ENCODE measurements around the gene VCP.

The VCP gene

DNA sequence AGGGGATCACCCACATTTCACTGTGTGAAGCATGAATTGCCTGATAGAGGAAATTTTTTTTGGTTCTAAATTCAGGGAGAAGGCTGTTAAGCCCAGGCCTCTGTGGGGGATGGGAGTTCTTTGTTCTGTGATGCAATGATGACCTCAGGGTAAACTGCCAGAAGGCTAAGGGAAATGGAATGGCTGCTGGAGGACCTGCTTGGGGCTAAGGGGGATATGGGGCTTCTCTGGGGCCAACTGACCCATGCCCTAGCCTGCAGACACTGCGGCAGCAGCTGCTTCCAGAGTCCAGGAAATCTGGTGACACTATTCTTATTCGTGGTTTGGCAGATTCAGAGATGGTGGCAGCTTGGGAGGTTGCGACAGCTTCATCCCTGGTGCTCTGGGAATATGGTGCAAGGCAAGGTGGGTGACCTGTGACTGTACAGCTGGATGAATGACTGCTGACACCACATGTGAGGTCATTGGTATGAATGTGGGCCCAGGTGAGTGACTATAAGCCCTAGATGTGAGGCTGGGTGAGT, 30.3 kb downstream of the VCP start:
- TF ChIP-seq, protein P1, sequence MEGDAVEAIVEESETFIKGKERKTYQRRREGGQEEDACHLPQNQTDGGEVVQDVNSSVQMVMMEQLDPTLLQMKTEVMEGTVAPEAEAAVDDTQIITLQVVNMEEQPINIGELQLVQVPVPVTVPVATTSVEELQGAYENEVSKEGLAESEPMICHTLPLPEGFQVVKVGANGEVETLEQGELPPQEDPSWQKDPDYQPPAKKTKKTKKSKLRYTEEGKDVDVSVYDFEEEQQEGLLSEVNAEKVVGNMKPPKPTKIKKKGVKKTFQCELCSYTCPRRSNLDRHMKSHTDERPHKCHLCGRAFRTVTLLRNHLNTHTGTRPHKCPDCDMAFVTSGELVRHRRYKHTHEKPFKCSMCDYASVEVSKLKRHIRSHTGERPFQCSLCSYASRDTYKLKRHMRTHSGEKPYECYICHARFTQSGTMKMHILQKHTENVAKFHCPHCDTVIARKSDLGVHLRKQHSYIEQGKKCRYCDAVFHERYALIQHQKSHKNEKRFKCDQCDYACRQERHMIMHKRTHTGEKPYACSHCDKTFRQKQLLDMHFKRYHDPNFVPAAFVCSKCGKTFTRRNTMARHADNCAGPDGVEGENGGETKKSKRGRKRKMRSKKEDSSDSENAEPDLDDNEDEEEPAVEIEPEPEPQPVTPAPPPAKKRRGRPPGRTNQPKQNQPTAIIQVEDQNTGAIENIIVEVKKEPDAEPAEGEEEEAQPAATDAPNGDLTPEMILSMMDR (IDR thresholded peaks at IDR 0.05; ENCODE audit: low read depth, low read length, missing control alignments) = no peak
- in situ Hi-C loops (cut with HindIII; ENCODE audit: low pct_ligation_motif_present, low sequenced_read_pairs) = no loop called here
- H3K4me3 ChIP-seq (ENCODE audit: low read depth, low read length) = no peak overlapping the region

DNA sequence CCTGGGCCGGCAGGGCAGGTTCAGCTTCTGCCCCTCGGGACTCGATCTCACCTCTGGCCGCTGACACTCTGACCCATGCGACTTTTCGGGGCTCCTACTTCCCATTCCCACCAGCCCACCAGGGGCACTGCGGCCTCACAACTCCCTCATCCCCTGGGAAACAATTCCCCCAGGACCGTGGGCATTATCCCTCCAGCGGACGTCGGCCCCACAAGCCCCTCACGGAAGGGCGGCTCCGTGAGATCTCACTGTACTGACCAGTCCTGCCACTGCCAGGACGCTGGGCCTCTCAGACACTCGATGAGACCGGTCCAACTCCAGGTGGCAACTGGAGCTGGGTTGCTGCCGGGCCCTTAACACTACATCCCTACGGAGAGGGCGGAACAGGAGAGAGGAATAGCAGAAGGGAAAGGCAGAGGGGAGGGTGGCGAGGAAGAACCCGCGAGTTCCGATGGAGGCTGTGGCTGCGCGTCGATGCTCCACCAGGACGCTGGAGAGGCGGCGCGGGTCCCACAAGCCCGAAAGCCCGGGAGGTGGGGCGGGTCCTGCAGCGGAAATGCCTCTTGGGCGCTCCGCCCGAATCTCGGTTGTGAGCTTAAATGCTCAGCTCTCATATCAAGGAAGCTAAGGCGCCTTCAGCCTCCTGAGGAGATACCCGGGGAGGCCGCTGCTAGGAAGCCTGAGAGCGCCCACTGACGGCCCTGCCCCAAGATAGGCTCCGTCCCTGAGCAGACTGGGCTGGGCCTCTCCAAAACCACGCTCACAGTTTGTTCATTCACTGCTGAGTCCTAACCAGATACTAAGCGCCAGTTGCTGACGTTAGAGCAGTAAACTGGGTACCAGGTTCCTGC, 36.3 kb downstream of the VCP start:
- peak; percentile 51 for DNase-seq
- H3K36me3 ChIP-seq (replicated peaks) = no peaks in the 10 kb centered on the region
- no peak overlapping the region for H3K27ac ChIP-seq
- H3K27me3 ChIP-seq (replicated peaks) = no peaks in the 10 kb centered on the region
- in situ Hi-C loops (cut with HindIII; ENCODE audit: low pct_ligation_motif_present, low sequenced_read_pairs) = no loop called here
- TF ChIP-seq, protein P1 (IDR thresholded peaks at IDR 0.05; ENCODE audit: low read depth, low read length, missing control alignments) = no peak
- peak overlapping the region; percentile 43 for H3K4me3 ChIP-seq (ENCODE audit: low read depth, low read length)

More for the DNA sequence above, 30.3 kb downstream of the VCP start:
- H3K27ac ChIP-seq = no peak overlapping the region
- H3K36me3 ChIP-seq (replicated peaks) = peaks cover 4% of the 10 kb centered on the region
- no peaks in the 10 kb centered on the region for H3K27me3 ChIP-seq (replicated peaks)
- DNase-seq = no peak

DNA sequence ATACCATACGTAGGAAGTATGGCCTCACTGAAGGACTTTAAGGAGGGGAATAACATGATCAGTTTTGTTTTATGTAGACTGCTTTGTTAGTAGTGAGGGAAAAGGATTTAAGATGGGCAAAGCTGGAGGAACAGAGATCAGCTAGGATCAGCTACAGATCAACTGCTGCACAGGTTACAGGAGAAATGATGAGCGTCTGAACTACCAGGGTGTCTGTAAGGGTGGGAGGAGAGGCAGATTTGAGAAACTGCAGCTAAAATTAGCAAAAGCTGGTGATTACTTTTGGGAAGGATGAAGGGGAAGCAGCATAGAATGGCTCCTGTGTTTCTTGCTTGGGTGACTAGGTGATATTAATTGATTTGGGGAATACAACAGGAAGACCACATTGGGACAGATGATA, 39.3 kb downstream of the VCP start:
- no peaks in the 10 kb centered on the region for H3K36me3 ChIP-seq (replicated peaks)
- TF ChIP-seq, protein P1 (IDR thresholded peaks at IDR 0.05; ENCODE audit: low read depth, low read length, missing control alignments) = no peak
- H3K4me3 ChIP-seq (ENCODE audit: low read depth, low read length) = no peak overlapping the region
- no peaks in the 10 kb centered on the region for H3K27me3 ChIP-seq (replicated peaks)
- no peak overlapping the region for H3K27ac ChIP-seq
- DNase-seq = no peak
- in situ Hi-C loops (cut with HindIII; ENCODE audit: low pct_ligation_motif_present, low sequenced_read_pairs) = no loop called here

DNA sequence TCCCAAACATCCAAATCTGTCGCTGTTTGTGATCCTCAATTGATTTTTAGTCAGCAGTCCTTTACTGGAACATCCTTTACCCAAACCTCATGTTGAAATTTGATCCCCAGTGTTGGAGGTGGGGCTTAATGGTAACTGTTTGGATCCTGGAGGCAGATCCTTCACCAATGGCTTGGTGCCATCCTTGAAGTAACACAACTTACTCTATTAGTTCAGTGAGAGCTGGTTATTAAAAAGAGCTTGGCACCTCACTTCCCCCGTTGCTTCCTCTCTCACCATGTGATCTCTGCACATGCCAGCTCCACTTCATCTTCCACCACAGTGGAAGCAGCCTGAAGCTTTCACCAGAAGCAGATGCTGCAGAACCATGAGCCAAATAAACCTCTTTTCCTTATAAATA, 42.6 kb downstream of the VCP start:
- Histone ChIP-seq H3K27ac (no peak overlapping the region), H3K27me3 (replicated peaks) (no peaks in the 10 kb centered on the region), H3K36me3 (replicated peaks) (no peaks in the 10 kb centered on the region), H3K4me3 (ENCODE audit: low read depth, low read length) (no peak overlapping the region)
- TF ChIP-seq, protein P1 (IDR thresholded peaks at IDR 0.05; ENCODE audit: low read depth, low read length, missing control alignments) = no peak
- no peak for DNase-seq
- in situ Hi-C loops (cut with HindIII; ENCODE audit: low pct_ligation_motif_present, low sequenced_read_pairs) = no loop called here

DNA sequence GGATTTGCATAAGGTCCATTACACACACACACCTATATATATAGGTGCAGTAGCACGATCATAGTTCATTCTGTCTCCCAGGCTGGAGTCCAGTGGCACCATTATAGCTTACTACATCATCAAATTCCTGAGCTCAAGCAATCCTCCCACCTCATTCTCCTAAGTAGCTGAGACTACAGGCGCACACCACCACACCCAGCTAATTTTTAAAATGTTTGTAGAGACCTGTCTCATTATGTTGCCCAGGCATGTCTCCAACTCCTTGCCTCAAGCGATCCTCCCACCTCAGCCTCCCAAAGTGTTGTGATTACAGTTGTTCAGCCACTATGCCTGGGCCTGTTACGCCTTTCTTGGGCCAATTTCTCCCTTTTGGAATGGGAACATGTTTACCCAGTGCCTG, 43.2 kb downstream of the VCP start:
- no peak for DNase-seq
- in situ Hi-C loops (cut with HindIII; ENCODE audit: low pct_ligation_motif_present, low sequenced_read_pairs) = no loop called here
- TF ChIP-seq, protein P1 (IDR thresholded peaks at IDR 0.05; ENCODE audit: low read depth, low read length, missing control alignments) = no peak
- Histone ChIP-seq H3K4me3 (ENCODE audit: low read depth, low read length) (no peak overlapping the region), H3K36me3 (replicated peaks) (no peaks in the 10 kb centered on the region), H3K27ac (no peak overlapping the region), H3K27me3 (replicated peaks) (no peaks in the 10 kb centered on the region)
